Loucy (cell line): Measurements from ENCODE around the gene RESP18.
"Not testable (repeated sequence)": the region's sequence is repeated elsewhere in the genome, so short reads cannot be mapped to it uniquely, and the experiment has no call there.

Experiments used
- H2AFZ ChIP-seq: fragments of 200-600 bp; sonication (generic); 2 replicates; pipeline ENCODE4 v1.6.0; 2016; ENCODE audit warnings: antibody characterized with exemption, mild to moderate bottlenecking, low read length, moderate library complexity
- H3F3A ChIP-seq: fragments of 200-600 bp; 2 replicates; pipeline ENCODE4 v1.6.0; 2016; ENCODE audit warnings: antibody characterized with exemption, low read depth, mild to moderate bottlenecking
- H3K27me3 ChIP-seq: fragments of 200-600 bp; sonication (generic); 2 replicates; pipeline ENCODE4 v1.6.1; 2014; ENCODE audit warnings: low read length, mild to moderate bottlenecking; ENCODE audit not compliant: insufficient read depth, poor library complexity, severe bottlenecking
- H3K36me3 ChIP-seq: fragments of 200-600 bp; sonication (generic); 2 replicates; pipeline ENCODE4 v1.6.1; 2016; ENCODE audit warnings: low read length; ENCODE audit not compliant: insufficient read depth
- H3K4me1 ChIP-seq: fragments of 200-600 bp; sonication (generic); 2 replicates; pipeline ENCODE4 v1.5.1; 2014; ENCODE audit warnings: low read length, mild to moderate bottlenecking; ENCODE audit not compliant: insufficient read depth, poor library complexity, severe bottlenecking
- H3K4me2 ChIP-seq: fragments of 200-600 bp; sonication (generic); 2 replicates; pipeline ENCODE4 v1.6.0; 2014; ENCODE audit warnings: antibody characterized with exemption, low read length, low read depth, mild to moderate bottlenecking; ENCODE audit not compliant: poor library complexity, severe bottlenecking
- H3K4me3 ChIP-seq: fragments of 200-600 bp; sonication (generic); 2 replicates; pipeline ENCODE4 v1.5.1; 2014; ENCODE audit warnings: low read length, mild to moderate bottlenecking, mixed read lengths; ENCODE audit not compliant: poor library complexity, severe bottlenecking
- H3K79me2 ChIP-seq: fragments of 200-600 bp; sonication (generic); 2 replicates; pipeline ENCODE4 v1.6.1; 2014; ENCODE audit warnings: low read length; ENCODE audit not compliant: insufficient read depth
- H3K9ac ChIP-seq: fragments of 200-600 bp; sonication (generic); 2 replicates; pipeline ENCODE4 v1.6.0; 2014; ENCODE audit warnings: mild to moderate bottlenecking, low read depth, low read length, moderate library complexity; ENCODE audit not compliant: poor library complexity, severe bottlenecking
- H3K9me2 ChIP-seq: fragments of 200-600 bp; sonication (generic); replicated peaks from 2 replicates; pipeline ENCODE4 v1.6.1; 2016; ENCODE audit warnings: low read depth, low read length, mixed read lengths
- H3K9me3 ChIP-seq: fragments of 200-600 bp; sonication (generic); 2 replicates; pipeline ENCODE4 v1.6.1; 2014; ENCODE audit warnings: mild to moderate bottlenecking, antibody characterized with exemption, low read length, low read depth; ENCODE audit not compliant: insufficient read depth
- H4K20me1 ChIP-seq: fragments of 200-600 bp; sonication (generic); 2 replicates; pipeline ENCODE4 v1.6.0; 2014; ENCODE audit warnings: antibody characterized with exemption, low read length, mild to moderate bottlenecking; ENCODE audit not compliant: insufficient read depth, poor library complexity, severe bottlenecking
- CTCF ChIP-seq: fragments of 200-600 bp; sonication (generic); conservative IDR thresholded peaks from 2 replicates; pipeline ENCODE4 v1.5.1; 2014; ENCODE audit warnings: mild to moderate bottlenecking, antibody characterized with exemption, low read length
- EZH2phosphoT487 ChIP-seq: fragments of 200-600 bp; IDR thresholded peaks from 2 replicates; pipeline ENCODE4 v1.6.1; 2018; ENCODE audit warnings: antibody characterized with exemption, mild to moderate bottlenecking, moderate library complexity, borderline replicate concordance

The RESP18 gene

GRCh38 chr2:219323434-219323833 lies 9.1 kb downstream of the RESP18 start:
- Histone ChIP-seq H3K9me2 (no peaks in the 10 kb centered on the region), H3K79me2 (no peaks in the 10 kb centered on the region), H3K4me1 (peaks cover 8% of the 10 kb centered on the region), H3K27me3 (no peaks in the 10 kb centered on the region), H3K9me3 (no peaks in the 10 kb centered on the region), H3F3A (no peaks in the 10 kb centered on the region), H4K20me1 (no peaks in the 10 kb centered on the region), H3K4me3 (no peak overlapping the region), H3K9ac (no peak overlapping the region), H3K4me2 (no peak overlapping the region), H3K36me3 (no peaks in the 10 kb centered on the region), H2AFZ (no peak overlapping the region)
- TF ChIP-seq CTCF: no peak
- TF ChIP-seq EZH2phosphoT487: no peak

- Histone ChIP-seq H3K27me3 (no peaks in the 10 kb centered on the region), H3K9ac (no peak overlapping the region), H3K79me2 (no peaks in the 10 kb centered on the region), H4K20me1 (no peaks in the 10 kb centered on the region), H3K4me2 (no peak overlapping the region), H2AFZ (no peak overlapping the region), H3K9me3 (no peaks in the 10 kb centered on the region), H3K9me2 (no peaks in the 10 kb centered on the region), H3F3A (no peaks in the 10 kb centered on the region), H3K4me3 (no peak overlapping the region), H3K36me3 (no peaks in the 10 kb centered on the region), H3K4me1 (no peaks in the 10 kb centered on the region)
- TF ChIP-seq EZH2phosphoT487 (no peak), CTCF (no peak)
Measured at GRCh38 chr2:219314804-219315468, 17.6 kb downstream of the RESP18 start.

GRCh38 chr2:219312683-219313263 lies 19.8 kb downstream of the RESP18 start:
- H3K79me2 ChIP-seq, H3K4me1 ChIP-seq, H3K36me3 ChIP-seq, H3F3A ChIP-seq, H3K27me3 ChIP-seq, H2AFZ ChIP-seq, H3K4me3 ChIP-seq, H3K9me2 ChIP-seq, H4K20me1 ChIP-seq, H3K9ac ChIP-seq, H3K9me3 ChIP-seq, H3K4me2 ChIP-seq: not testable (repeated sequence)

- Histone ChIP-seq H3K9me2 (no peaks in the 10 kb centered on the region), H2AFZ (no peak within 1 kb of the TSS), H3K4me1 (no peaks in the 10 kb centered on the region), H3K9ac (no peak within 1 kb of the TSS), H3F3A (no peaks in the 10 kb centered on the region), H3K9me3 (no peaks in the 10 kb centered on the region), H3K4me3 (no peak within 1 kb of the TSS), H3K36me3 (no peaks in the 10 kb centered on the region), H4K20me1 (no peaks in the 10 kb centered on the region), H3K79me2 (no peaks in the 10 kb centered on the region), H3K27me3 (no peaks in the 10 kb centered on the region), H3K4me2 (no peak within 1 kb of the TSS)
- no peak for TF ChIP-seq CTCF
Measured at GRCh38 chr2:219309278-219309677, 23.3 kb downstream of the RESP18 start, which contains the start of gene PTPRN. Gene PTPRN (minus strand): TSS chr2:219309401. CDS start chr2:219309332, 69 bp downstream.
